ENCODE measurements around the gene RDH16.
"Not testable (repeated sequence)": the region's sequence is repeated elsewhere in the genome, so short reads cannot be mapped to it uniquely, and the experiment has no call there.

Gene RDH16

DNA sequence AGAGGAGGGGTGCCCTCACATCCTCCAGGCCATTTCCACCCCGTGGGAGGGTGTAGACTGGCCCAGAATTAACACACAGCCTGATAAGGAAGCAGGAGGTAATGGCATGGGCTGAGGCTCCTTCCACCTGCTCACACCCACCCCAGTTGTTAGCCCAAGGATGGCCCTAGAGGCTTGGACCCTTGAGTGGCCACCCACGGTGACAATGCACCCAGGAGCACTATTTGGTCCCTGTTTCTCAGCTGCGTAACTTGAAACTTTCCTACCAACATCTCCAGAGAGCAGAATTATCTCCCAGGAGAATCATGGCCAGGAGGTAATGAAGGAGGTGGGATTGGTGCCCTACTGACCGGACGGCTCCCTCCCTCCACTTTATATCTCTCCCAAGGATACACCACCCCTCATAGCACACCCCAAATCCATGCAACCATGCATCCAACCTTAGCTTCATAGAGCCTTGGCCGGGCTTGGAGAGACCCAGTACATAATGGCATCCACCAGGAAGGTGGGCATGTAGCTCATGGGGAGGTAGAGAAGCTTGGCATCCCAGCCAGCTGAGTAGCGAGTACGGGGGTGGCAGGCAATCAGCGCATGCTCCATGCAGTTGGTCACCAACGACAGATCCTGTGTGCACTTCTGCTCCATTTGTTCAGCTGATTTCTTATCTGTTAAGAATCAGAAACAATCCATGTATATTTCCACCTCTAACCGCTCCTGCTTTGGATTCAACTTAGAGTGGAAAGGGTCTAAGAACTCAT is 5.6 kb downstream of the RDH16 start:
- no peak for DNase-seq

DNA sequence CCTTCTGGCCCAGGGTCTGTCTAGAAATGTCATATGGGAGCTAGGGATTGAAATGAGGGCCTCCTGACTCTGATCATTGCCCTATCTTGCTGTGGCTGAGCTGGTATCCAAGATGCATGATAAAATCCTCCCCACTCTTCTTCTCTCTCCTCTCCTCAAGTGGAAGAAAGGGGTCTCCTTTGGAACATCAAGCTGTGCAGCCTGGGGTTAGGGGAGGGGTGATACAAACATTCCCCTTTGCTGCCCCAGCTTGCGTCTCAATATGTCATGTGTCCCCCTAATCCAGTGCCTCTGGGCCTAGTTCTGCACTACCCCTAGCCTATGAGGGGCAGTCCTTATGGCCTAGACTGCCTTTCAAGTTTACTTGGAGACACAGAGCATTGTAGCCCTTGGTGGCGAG is 8.5 kb downstream of the RDH16 start:
- DNase-seq, result no peak

DNA sequence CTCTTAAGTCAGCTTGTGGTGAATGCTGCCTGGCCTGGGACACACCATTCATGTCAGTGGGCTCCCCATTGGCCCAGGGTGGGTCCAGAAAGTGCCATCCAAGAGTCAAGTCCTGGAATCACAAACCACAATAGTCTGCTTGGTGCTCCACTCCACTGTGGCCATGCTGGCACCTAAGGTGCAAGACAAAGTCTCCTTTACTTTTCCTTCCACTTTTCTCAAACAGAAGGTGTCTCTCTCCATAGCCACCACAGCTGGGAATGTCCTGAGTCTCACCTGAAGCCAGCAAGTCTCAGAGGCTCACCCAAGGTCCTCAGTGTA is 9.0 kb downstream of the RDH16 start:
- DNase-seq, result no peak

DNA sequence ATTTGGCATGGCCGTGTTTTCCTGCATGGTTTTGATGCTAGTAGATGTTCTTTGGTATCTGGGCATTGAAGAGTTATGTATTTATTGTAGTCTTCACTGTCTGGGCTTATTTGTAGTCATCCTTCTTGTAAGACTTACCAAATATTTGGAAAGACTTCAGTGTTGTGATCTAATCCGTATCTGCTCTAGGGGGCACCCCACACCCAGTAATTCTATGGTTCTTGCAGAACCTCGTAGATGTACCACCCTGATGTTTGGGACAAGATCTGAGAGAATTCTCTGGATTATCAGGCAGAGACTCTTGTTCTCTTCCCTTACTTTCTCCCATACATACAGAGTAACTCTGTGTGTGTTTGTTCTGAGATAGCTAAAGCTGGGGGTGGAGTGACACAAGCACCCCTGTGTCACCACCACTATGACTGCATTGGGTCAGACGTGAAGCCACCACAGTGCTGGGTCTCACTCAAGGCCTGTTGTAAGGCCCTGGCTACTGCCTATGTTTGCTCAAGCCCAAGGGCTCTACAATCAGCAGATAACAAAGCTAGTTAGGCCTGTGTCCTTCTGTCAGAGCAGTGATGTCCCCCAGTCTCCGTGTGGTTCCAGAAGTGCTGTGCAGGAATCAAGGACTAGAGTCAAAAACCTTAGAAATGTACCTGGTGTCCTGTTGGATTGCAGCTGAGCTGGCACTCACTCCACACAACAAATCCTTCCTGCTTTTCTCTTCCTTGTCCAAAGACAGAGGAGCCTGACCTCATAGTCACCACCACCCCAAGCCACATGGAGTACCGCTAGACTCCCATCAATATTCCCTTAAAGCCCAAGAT is 9.6 kb downstream of the RDH16 start:
- no peak for DNase-seq

DNA sequence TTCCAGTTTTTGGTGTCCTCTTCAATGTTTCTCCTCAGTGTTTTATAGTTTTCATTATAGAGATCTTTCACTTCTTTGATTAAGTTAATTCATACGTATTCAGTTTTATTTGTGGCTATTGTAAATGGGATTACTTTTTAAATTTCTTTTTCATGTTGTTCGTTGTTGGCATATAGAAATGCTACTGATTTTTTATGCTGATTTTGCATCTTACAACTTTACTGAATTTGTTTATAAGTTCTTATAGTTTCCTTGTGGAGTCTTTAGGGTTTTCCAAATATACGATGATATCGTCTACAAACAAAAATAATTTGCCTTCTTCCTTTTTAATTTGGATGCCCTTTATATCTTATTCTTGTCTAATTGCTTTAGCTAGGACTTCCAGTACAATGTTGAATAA is 13.5 kb downstream of the RDH16 start:
- DNase-seq, result no peak

DNA sequence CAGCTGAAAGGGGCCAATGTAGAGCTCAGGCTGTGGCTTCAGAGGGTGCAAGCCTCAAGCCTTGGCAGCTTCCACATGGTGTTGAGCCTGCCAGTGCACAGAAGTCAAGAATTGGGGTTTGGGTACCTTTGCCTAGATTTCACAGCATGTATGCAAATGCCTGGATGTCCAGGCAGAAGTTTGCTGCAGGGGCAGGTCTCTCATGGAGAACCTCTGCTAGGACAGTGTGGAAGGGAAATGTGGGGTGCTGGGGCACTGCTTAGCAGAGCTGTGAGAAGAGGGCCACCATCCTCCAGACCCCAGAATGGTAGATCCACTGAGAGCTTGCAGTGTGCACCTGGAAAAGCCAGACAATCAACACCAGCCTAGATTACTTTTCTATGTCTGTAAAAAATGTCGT is 14.0 kb downstream of the RDH16 start:
- not testable (repeated sequence) for DNase-seq

DNA sequence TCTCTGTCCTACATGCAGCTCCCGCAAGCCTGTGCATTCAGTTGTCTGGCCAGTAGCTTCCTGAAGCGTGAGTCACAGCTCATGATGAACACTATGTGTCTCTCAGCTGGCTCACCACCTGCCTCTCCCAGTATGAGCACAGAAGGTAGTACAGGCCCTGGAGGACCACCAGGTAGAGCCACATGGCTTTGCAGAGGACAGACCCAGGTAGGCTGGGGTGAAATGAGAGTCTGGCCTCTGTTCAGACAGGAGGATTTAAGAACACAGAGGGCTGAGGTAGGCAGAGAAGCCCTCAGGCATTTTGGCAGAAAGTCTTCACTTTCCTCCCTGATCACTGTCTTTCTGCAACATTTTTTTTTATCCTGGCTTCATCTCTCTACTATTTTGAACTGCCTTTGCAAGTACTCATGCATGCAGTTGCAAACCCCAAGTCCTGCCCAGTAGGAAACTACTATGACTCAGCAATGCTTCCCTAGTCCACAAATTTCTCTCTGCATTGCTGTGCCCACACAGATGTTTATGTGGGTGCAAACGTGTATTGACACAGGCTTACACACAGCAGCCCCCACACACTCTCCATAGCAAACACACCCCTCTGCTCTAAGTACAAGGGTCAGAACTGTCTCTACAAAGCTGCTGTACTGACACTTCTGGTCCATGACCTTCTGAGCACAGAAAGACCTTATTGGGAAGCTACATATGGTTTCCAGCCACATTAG is 15.9 kb downstream of the RDH16 start:
- DNase-seq, result peak in 1 of 2 experiments; percentile 13

DNA sequence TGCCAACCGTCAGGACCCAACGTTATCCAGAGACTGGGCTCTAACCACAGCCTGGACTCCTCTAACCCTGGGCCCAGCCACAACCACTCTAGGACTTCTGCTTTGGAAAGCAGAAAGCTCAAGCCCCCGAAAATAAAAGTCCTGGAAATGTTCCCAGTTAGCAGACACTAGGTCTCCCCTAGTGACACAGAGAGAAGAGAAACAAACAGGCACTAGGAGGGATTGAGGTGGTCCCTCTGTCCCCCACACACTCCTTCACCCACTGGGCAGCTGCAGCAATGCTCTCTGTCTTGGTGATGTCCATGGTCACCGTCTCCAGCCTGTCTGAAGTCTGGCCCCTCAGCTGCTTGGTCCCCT is 16.5 kb downstream of the RDH16 start:
- DNase-seq, result not testable (repeated sequence)

DNA sequence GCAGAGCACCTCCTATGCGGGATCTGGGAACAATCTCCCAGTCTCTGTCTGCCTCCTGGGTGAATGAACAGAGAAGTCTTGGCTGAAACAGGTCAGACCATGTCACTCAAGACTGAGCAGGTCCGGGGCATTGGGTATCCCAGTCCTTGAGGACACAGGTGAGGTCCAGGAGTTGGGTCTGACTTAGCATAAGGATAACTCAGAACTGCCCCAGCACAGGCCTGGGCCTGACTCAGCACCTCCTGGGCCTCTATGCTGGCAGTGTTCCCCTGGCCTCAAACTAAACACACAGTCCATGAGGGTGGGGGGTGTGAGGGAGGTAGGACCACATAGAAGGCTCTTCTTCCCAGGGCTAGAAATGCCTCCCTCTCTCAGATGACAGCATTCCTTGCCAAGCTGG is 21.7 kb downstream of the RDH16 start:
- DNase-seq, result no peak

DNA sequence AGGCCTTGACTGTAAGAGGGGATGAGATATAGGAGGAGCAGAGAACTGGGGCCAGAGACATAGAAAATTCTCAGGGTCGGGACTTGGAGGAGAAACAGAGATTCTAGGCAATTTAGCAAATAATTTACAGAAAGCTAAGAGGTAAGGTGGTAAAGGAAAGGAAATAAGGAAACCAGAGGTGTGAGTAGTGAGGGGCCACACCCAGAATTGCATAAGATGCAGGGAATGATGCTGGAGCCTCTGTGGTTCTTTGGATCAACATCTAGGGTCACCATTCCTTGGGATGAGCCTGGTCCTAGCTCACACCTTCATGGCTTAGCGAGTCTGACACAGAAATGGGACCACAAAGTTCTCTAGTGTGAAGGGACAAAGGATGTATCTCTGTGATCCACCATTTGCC is 22.3 kb downstream of the RDH16 start:
- DNase-seq, result no peak

DNA sequence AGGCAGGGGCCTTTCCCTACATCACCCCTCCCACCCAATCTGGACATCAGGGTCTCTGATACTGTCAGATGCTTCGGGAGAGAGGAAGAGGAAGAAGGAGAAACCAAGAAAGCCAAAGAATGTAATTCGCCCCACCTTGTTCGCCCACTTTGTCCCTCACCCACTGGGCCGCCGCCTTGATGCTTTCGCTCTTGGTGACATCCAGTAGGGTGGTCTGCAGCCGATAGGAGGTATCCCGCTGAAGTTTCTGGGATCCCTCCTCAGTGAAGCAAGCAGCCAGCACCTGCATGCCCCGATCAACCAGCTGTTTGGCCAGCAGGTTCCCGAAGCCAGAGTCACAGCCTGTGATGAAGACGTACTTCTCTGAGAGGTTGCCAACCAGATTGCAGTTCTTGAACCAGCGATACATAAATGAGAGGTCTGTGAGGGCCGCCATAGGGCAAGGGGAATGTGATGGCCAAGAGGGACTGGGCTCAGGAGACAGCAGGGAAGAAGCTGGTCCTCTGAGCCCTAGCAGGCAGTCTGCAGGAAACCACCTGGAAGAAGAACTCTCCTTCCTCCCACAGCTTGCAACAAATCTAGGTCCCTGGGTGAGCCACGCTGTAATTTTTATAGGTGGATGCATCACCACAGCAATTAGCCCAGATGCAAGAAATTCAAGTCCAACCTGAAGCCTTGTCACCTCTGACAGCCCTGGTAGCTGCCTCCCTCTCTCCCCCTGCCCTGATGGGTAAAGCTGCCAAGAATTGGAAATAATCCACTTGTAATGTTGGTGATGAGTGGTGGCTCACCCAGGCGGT is 23.4 kb downstream of the RDH16 start, which contains the start of gene SDR9C7:
SDR9C7 (minus strand) TSS at position 583 of the 800 bp plus-strand sequence; CDS start at position 436, 147 bp downstream.
- DNase-seq, result no peak

DNA sequence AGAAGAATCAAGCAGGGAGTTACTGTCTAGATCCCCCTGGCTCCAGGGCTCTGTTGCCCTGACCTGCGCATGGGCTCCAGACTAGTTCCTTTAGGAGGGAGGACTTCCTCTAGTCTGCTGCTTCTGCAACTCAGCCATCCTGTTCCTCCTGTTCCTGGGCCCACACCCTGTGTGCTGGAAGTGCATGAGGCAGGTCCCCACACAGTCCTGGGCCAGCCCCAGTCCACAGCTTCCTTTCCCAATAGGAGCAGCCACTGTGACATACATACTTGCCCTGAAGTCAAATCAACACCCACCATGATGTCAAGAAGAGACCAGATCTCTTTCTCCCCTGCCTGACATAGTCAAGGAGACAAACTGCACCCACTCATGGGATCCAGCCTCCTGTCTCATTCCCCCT is 24.5 kb downstream of the RDH16 start:
- no peak for DNase-seq

DNA sequence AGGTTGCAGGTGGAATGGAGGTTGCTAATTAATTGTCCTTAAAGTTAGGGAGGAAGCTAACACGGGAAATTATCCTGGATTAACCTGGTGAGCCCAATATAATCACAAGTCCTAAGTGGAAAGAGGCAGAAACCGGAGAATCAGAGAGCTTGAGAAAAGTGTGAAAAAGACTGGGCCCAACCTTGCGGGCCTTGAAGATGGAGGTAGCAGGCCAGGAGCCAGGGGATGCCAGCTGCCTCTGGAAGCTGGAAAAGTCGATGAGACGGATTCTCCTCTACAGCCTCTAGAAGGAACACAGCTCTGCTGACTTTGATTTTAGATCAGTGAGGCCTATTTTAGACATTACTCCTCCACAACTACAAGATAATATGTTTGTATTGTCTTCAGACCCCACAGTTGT is 25.3 kb downstream of the RDH16 start:
- no peak for DNase-seq

DNA sequence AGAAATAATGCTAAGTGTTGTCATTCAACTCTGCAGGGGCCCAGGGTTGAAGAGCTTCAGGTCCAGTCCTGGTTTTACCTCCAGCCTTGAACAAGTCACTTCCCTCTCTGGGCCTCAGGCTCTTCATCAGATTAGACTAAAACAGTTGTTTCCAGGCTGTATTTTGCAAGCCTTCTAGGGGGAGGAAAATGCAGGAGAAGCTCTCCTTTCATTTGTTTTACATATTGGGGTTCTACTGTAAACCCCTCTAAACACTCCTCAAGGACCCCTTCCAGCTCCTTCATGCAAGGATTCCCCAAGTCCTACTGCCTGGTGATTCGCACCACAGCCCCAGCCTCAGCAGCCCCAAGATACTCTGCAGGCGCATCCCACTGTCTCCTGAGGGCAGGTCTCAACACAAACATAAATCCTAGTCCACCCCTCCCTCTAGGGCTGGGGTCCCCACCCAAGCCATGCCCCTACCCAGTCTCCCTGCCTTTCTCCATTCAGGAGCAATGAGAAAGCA is 25.9 kb downstream of the RDH16 start:
- DNase-seq, result no peak

DNA sequence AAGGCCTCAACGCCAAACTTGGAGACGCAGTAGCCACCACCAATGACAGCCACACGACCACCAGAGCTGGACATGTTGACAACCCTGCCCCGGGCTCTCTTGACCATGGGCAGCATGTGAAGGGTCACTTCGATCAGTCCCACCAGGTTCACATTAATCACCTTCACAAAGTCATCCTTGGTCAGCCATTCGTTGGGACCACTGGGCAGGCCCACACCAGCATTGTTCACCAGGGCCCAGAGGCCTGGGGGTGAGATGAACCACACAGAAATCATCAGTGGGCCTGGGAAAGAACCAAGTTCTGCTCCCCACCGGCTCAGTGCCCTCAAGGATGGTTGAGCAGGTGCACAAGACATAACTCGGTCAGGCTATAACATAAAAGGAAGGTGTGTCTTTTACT is 27.2 kb downstream of the RDH16 start:
- DNase-seq, result no peak

DNA sequence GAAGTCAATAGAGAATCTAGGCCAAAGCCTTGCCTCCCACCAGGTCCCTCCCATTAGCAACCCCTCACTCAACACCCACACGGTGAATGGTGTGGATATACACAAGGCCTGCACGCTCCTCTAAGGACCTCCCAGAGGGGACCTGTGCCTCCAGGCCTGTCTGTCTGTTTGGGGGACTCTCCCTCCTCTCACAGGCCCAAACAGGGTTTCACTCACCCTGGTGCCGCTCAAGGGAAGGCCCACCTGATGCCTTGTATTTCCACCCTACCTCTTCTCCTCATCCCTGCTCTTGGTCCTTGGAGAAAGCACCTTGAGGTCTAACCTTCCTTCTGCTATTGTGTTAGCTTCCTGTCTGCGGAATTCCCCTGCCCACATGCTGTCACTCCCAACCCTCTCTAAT is 27.6 kb downstream of the RDH16 start:
- no peak for DNase-seq

DNA sequence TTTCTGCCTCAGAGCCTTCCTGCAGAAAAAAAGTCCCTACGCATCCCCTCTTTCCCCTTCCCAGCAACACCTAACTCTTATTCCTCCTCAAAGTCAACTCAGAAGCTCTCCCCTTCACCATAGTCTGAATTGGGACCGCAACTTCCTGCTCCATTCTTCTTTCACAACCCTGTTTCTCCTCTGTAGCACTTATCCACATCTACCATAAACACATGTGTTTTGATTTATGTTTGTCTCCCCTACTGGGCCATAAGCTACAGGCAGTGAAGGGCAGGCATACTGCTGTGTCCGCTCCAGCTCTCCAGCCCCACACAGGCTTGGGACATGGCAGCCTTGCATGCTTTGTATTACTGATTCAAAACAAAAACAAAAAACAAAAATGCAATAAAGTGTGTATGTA is 29.1 kb downstream of the RDH16 start:
- no peak for DNase-seq

DNA sequence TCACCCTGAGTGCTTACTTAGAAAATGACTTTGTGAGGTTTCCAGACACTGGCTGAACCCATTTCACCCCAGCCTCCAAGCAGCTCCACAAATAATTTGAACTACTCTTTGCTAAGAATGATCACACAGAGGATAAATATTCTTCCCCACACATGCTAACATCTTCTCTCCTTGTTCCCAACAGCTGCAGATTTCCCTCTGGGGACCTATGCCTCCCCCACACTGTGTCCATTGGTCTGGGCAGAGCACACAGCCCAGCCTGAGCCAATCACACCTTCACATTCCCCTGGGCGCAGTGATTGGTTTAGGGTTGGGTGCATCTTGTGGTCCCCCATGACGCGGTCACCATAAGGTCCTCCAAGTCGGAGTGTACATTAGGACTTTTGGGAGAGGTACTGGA is 30.1 kb downstream of the RDH16 start:
- no peak for DNase-seq

DNA sequence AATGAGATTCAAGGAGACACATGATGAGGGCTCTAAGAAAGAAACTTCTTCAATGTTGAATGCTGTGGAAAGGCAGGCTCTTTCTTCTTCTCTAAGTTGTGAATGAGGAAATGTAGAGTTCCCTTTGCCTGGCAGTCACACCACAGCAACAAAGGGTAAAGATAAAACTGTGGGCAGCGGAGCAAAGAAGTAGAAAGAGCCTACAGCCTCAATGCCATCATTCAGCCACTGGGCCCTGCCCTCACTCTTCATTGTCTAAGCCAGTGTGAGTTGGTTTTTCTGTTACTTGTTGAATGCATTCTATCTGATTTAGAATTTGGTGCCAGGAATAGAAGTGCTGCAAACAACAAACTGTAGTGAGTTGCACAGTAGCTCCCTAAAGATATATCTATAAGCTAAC is 35.4 kb downstream of the RDH16 start:
- DNase-seq, result no peak

DNA sequence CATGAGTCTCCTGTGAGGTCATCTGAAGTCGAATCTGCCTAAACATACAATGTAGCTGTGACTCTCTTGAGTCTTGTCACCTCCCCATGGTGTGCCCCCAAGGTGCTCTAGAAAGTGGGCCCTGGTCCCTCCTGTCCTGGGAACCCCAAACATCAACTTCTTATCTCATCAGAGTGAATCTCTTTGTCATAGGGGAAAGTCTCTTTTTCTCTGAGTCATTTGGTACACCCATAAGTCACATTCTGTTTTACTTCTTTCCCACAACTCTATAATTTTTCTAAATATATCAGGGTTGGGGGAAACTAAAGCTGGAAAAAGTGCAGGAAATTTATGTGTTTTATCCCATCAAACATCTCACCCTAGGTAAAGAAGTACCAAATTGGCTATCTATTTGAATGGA is 36.1 kb downstream of the RDH16 start:
- no peak for DNase-seq

DNA sequence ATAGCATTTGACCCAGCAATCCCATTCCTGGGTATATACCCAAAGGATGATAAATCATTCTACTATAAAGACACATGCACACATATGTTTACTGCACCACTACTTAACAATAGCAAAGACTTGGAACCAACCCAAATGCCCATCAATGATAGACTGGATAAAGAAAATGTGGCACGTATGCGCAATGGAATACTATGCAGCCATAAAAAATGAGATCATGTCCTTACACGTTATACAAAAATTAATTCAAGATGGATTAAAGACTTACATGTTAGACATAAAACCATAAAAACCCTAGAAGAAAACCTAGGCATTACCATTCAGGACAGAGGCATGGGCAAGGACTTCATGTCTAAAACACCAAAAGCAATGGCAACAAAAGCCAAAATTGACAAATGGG is 39.3 kb downstream of the RDH16 start:
- not testable (repeated sequence) for DNase-seq

DNA sequence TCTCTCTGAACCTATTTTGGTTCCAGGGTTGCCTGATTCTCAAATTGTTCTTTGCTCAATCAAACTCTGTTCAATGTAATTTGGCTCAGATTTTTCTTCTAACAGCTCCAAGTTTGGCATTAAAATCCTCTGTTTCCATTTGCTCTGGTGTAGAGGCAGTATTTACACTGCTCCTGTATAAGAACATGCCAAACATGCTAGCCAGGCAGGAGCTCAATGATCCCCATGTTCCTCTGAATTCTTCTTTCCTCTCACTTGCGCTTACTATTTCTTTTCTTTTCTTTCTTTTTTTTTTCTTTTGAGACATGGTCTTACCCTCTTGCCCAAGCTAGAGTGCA is 40.4 kb downstream of the RDH16 start:
- DNase-seq, result no peak

Data from NCI-H446 (cell line).